A204.1 (cell line): ENCODE data around the gene PRL.

Experiments
- FAIRE-seq: peaks from 2 replicates; lab custom pipeline; 2012; peaks lifted over from hg19 to GRCh38; lab: Jason Lieb, UNC

PRL gene

DNA sequence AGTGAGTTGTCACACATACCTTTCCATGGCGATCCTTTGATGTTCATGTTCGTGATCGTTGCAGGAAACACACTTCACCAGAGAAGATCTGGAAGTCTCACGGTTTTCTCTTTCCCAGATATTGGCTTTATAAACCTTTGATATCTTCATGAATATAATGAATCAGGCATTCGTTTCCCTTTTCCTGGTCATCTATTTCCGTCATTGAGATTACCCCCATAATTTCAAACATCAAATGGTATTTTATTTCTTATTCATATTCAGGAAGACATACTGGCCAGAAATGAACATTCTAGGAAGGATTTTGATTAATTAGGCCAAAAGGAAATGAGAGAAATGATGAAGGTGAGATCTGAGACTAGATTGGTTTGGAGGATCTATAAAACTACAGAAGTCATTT is at the start of gene PRL:
Gene PRL (minus strand): TSS at position 101 of the 400 bp plus-strand sequence. CDS start 54 bp downstream, at position 47.
- no peak for FAIRE-seq

DNA sequence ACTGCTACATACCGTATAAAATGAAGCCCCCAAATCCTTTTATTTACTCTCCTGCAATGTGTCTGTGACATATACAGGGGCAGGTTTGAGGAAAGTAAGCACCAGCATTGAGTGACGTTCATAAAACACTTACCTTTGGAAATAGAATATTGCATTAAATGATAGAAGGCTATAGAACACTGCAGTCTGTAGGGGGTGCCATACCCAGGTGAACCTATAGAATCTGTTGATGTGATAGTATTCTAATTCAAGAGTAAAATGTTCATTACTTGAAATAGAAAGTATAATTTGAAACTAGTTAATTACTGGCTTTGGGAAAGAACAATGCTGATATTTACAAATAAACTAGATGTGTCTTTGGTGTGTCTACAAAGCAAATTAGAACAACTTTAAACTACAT is 47.0 kb upstream of the PRL start:
- FAIRE-seq, result no peak

DNA sequence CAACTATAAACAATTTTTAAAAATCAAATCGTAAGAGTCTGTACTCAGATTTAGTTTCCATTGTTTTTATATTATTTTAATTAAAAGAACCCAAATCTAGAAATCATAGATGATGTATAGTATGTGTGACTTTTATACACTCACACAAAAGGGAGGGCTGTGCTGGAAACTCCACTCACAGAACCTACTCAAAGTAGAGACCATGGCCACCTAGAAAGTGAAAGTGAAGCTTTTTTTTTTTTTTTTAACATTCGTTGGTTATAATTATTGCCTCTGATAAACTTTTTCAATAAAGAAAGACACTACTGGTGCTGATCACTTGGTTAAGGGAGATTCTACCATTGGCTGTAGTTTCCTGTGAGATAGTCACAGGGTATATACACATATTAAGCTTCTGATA is 37.9 kb upstream of the PRL start:
- no peak for FAIRE-seq

DNA sequence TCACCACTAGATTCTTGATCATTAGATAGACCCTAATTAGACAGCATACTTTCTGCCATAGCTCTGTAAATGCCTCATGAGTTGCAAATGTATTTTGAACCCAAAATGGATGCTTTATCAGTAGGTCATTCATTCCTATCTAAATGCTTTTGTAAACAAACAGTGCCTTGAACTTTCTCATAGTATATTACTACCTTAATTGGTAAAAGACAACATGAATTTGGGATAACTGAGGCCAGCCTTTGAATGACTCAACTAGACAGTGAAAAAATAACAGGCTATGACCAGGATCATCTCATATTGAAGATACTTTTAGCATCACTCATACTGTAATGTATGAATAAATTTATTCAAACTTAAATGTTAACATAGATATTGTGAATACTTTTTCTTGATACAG is 37.0 kb upstream of the PRL start:
- FAIRE-seq, result no peak

DNA sequence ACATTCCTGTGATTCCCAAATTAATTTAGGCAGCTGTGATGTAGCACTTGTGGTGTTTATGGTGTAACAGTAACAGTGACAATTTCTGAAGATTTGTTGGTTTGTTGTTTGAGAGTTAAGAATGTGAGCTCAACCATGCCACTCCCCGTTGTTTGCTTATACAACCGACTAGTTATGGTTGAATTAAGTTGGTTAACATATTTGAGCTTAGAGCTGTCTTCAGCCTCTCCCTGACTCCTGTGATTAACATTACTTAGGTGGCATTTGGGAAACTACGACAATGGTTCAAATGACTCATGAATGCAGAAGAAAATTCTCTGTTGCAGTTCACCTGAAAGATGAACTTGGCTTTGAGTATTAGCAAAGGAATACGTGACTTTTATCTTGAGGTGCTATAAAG is 35.9 kb upstream of the PRL start:
- no peak for FAIRE-seq

DNA sequence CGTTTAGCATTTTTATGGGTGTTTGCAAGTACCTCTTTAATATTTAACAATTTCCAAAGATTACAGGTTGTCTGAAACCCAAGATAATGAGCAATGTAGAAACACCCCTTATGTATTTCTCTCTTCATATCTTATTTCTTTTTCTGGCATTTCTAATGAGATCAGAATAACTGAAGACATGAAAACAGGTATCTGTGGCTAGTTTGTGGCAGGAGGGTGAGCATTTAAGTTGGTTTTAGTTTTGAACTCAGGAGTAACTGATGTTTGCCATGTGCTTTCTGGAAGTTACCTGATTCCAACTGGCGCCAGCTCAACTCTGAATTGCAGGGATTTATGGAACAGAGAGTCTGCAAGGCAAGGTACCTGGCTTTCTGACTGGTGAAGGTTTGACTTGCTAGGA is 35.4 kb upstream of the PRL start:
- FAIRE-seq, result no peak

DNA sequence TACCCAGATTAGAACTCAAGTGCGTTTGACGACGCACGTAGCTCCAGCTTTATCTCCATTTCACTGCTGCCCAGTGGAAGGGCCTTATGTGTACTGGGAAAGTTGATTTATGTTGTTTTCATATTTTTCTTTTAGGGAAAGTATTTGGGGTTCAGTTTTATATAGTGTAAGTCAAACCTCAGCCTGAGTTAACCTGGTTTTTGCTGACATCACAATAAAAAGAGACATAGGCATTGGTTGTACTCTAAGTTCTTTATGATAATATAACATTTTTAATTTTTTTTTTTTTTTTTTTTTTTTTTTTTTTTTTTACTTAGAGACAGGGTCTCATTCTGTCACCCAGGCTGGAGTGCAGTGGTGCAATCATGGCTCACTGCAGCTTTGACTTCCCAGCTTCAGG is 34.1 kb upstream of the PRL start:
- FAIRE-seq, result no peak

DNA sequence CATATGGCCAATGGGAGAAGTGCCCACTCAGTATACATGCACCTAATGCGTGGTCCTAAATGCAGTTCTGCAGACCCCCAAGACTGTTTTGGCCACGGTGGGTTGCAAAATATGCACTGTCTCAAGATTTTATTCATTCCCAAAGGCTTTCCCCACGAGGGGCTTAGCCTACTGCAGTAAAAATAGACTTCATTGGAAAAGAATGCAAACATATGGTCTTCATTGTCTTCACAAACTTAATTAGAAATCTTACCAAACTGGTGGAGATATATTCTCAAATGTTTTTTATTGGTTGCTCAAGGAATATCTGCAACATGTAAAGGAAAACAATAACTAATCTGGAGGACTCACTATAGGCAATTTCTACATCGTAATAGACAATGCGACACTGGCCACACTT is 31.6 kb upstream of the PRL start:
- FAIRE-seq, result no peak

DNA sequence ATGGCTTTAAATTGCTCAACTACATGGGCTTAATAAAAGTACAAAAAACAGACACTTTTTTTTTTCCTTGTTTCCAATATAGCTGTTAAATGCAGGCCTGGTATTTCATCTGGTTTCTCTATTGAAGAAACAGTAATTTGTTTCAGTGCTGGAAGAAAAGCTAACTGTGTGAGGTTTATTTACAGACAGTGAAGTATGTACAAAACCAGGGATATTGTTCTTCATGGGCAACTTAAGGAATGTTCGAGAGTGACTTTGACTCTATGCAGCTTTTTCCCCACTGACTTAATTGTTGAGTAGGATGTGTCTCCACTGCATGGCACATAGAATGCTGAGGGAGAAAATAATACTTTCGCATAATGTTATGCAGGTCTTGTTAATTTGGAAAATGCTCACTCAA is 31.0 kb upstream of the PRL start:
- no peak for FAIRE-seq

DNA sequence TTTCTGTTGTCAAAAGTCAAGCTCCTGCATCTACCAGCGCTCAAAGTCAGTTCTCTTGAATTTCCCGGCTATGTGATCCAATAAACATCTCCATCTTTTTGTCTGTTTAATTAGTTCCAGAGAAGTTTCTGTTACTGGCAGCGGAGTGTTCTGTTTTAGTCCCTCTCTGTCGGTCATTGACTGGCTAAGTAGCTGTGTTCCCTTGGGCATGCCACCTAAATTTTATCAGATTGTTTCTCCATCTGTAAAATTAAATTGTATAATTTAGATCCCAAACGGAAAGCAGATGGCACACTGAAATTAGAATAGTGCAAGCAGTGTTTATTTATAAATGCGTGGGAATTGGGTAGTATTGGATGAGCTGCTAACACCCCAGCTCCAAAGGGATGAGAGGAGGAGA is 29.7 kb upstream of the PRL start:
- FAIRE-seq, result no peak

DNA sequence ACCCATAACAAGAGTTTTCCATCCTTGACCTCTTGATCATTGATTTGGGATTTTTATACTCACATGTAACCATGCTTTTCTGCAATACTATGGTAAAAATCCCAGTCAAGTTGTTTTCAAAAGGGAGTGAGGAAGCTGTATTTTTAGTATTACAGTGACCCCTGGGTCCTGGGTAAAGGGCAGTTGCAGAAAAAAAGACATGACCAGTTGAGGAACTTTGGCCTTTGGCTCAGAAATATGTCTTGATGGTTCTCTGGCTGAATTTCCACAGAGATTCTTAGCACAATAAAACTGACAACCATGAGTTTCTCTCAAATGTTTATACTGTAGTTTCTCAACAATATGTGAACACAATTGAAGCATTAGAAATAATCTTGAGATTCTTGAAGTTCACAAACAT is 28.6 kb upstream of the PRL start:
- no peak for FAIRE-seq

DNA sequence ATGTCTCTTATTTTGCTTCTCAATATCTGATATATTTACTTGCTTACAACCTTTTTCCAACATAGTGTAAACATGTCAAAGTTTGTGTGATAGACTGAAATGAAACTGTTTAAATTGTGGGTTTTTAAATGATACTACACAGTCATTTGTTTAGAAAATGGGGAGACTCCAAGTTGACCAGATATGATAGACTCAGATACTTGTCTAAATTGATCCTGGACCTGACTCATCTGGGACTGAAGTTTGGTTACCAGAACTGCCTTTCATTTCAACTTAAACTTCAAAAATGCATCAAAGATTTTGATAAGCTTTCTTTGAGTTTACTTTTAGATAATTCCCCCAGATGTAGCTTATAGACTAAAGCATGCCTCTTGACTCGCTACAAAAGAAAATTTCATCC is 27.0 kb upstream of the PRL start:
- FAIRE-seq, result no peak

DNA sequence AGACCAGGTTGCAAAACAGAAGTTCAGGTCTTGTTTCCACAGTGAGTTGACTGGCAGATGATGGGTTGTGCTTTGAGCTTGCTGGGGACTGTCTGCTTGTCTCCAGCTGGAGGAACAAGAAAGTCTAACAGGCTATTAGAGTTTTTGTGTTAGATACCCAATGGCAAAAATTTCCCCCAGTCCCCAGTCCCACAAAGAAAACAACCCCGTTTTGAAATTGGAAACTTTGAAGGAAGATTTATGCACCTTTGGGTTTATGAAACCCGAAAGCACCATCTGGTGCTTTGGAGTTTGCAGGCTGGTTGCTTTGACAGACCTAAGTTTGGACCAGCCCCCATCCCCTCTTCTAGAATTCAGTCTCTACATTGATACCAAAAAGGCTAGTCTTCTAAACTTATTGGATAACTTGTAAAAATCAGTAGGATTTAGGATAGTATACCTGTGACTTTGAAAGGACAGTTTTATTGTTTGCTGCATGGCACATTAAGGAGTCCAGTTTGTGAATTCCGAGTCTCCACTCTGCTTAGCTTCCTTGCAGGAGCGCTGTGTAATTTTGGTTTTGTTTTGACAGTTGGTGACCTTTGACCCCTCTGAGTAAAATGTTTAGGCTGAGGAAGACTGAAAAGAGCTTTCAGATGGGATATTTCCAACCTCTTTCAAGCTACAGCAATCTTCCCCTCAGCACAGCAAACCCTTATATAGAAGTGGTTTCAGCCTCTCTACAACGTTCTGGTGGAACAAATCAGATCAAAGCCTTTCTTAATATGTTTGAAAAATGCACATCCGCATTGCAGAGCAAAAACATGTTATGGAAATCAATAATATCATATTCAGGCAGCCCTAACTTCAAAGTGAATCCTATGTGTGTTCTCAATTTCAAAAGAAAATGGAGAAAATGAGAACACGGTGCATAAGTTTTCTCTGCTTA is 25.5 kb upstream of the PRL start:
- no peak for FAIRE-seq

DNA sequence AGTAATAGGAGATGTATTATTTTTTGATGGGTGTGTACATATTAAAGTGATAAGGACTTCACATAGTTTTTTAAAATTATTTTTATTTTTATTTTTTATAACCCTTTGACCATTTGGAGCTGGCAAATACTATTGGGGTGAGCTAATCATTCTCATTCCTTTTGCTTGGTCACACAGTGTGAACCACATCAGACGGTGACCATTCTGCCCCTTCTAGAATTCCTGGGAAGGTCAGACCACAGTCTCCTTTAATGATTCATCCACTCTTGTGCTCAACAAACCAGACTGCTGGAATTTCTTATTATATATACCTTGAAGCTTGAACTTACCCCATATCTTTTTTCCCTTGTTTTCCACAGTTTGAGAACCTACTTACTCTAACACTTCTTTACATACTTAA is 23.9 kb upstream of the PRL start:
- no peak for FAIRE-seq

DNA sequence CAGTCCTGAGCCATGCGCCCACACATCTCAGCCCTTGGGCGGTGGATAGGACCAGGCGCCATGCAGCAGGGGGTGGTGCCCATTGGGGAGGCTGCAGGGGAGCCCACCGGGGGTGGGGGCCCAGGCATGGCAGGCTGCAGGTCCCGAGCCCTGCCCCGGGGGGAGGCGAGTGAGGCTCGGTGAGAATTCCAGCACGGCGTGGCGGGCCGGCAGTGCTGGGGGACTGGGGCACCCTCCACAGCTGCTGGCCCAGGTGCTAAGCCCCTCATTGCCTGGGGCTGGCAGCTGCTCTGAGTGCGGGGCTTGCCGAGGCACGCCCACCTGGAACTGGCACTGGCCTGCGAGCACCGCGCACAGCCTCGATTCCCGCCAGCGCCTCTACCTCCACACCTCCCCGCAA is 21.6 kb upstream of the PRL start:
- no peak for FAIRE-seq

DNA sequence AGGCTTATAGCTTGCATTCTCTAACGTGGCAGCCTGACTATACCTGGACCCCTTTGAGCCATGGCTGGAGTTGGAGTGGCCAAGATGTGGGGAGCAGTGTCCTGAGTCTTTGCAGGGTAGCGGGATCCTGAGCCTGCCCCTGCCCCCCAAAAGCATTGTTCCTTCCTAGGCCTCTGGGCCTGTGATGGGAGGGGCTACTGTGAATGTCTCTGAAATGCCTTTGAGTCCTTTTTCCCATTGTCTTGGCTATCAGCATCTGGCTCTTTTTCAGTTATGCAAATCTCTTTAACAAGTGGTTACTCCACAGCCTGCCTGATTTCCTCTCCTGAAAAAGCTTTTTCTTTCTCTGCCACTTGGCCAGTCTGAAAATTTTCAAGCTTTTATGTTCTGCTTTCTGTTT is 17.0 kb upstream of the PRL start:
- no peak for FAIRE-seq

DNA sequence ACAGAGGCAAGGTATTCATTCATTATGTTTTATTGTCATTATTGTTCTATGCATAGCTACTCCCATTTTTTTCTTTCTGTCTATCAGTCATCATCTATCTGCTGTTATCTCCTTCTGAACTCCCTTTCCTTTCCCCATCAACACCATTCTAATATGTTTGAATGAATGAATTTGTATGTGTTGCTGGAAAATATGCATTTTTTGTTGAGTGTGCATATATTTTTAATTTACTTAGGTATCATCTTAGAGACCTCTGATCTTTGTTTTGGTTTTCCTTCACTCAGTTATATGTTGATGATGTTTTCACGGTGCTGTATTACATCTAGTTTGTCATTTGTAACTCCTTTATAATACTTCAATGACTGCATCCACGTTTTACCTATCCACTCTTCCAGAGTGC is 12.1 kb upstream of the PRL start:
- no peak for FAIRE-seq

DNA sequence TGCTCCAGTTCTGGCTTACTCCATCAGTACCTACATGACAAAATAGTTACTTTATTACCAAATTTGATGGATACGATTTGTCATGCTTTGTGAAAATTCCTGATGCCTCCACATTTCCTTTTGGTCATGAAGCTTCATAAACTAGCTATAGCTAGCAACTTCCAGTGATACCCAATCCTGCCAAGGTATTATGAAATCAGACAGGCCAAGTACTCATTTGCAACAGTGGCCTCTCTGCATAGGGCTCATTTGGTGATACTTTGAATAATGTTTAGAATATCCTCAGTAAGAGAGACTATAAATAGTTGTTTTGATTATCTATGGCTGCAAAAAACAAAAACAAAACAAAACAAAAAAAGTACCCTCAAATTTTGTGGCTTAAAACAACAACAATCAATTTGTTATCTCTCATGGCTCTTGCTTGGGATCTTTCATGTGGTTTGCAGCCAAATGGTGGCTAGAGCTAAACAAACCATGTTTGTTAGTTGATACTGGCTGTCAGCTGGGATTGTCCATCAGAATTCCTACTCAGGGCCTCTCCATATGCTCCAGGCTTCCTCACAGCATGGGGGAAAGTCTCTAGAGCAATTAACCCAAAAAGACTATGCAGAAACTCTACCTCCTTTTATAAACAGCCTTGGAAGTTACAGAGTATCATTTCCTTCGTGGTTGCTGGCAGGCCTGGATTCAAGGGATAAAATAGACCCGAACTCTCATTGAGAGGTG is 10.1 kb upstream of the PRL start:
- no peak for FAIRE-seq

DNA sequence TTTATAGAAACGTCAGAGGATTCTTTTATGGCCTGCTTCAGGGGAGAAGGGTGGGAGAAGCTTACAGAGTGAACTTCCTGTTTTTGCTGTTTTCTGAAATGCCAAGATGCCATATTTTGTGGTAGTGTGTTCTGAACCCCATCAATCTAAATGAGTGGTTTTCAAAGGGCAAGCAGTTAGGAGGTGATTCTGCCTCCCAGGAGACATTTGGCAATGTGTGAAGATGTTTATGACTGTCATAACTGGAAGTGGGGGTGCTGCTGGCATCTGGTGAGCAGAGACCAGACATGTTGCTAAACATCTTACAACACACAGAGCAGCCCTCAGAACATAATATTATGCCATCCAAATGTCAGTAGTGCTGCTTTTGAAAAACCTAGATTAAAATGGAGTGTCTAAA is 6.0 kb upstream of the PRL start:
- no peak for FAIRE-seq

DNA sequence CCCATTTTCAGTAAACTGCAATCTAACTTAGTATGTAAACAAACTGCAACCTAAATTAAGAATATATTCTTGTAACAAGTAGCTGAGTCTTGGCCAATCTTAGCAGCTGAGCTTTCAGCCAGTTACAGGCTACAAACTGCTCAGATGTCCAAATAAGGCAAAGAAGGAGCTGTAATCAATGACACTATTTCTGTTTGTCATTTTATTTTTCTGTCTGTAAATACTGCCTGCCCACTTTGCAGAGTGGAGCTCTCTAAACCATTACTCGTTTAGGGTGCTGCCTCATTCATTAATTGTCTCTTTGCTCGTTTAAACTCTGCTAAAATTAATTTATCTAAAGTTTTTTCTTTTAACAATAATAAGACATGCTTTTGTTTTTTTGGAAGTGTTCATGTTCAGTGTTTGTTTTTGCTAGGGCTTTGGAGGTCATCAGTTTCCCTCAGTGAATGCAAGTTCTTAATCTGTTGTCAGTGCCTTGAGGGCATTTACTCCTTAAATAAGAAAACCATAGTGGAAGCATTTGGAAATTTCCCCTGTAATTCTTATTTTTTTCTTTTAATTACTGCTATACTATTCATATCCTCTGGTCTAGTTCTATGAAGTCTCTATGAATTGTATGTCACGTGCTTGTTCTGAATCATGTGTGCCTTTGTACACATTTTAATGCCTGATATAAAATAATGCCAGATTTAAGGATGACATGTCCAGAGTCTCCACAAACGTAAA is 3.6 kb upstream of the PRL start:
- no peak for FAIRE-seq

DNA sequence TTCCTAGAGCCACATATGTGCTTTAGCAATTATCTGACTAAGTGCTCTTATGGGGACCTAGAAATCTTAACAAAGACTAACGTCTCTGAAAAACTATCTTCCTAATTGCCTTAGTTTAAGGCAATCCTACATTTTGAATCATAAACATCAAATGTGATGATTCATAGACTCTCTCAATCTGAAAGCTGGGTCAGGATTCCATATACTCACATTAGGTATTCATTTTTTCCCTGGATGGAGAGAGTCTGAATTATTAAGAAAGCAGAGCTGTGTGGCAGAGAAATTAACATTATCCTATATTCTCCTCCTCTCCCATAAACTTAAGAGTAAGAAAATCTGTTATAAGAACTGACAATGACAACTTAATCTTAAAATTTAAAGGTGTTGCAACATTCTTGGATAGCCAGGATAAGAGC is 1.6 kb upstream of the PRL start:
- no peak for FAIRE-seq

DNA sequence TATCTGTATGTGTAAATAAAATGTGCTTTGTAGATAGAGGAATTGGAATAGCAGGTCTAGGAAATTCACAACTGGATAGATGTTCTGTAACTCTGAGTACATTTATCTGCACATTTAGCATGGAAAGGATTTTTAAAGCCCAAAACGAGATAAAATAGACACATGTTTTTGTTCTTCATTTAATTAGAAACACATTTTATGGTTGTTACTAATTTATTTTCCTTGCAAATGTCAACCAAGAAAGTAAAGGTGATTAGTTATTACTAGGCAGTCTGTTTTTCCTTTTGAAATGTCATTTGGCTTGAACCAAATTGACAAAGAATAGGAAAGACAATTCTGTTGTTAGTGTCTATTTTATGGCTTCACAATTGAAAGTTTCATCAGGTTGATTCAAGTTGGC is 769 bp downstream of the PRL start:
- FAIRE-seq, result no peak

DNA sequence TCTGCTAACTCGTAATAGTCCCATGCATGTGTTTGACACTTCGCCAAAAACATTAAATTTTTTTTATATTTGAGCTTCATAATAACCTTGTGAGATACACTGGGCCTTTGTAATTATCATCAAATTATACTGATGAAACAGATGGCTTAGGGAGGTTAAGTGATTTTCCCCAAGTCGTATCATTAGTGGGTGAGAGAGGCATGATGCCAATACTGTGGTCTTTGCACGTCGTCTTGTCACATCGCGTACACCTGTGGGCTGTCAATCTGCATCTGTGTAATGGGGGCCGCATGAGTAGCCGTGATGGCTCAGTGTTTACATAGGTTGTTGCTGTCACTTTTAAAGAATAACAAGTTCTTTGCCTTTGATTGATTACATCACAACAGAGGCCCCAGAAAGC is 1.7 kb downstream of the PRL start:
- FAIRE-seq, result no peak
